Measurements from ENCODE around the gene SLC1A1. TPM values are rescaled to one million over a fixed set of nuclear protein-coding genes. Genes with fewer than 3 reads are reported as not detected.

The SLC1A1 gene
- total and polyA plus RNA-seq, 2 experiments from 2014 or later = 3.7 to 8.2 TPM

- no peak for DNase-seq (ENCODE audit: low spot score)
- Mint-ChIP-seq H3K4me3 (no peak overlapping the region), H3K4me1 (peaks cover 19% of the 10 kb centered on the region; the same call in 2 of the 3 replicates), H3K9me3 (no peaks in the 10 kb centered on the region), H3K27me3 (ENCODE audit: insufficient read depth, low read depth, poor library complexity) (no peaks in the 10 kb centered on the region), H3K27ac (no peak overlapping the region), H3K36me3 (ENCODE audit: low read depth) (no peaks in the 10 kb centered on the region)
- Histone ChIP-seq H3F3A (replicated peaks; ENCODE audit: low read depth) (no peaks in the 10 kb centered on the region), H3K27me3 (ENCODE audit: insufficient read depth) (no peaks in the 10 kb centered on the region), H3K79me2 (replicated peaks; ENCODE audit: insufficient read depth) (no peaks in the 10 kb centered on the region), H3K4me3 (no peak overlapping the region), H4K20me1 (replicated peaks; ENCODE audit: insufficient read depth) (no peaks in the 10 kb centered on the region), H3K4me1 (ENCODE audit: insufficient read depth) (peaks cover 27% of the 10 kb centered on the region), H3K36me3 (ENCODE audit: insufficient read depth) (no peaks in the 10 kb centered on the region), H2AFZ (no peak overlapping the region), H3K27ac (ENCODE audit: low read depth) (no peak overlapping the region), H3K4me2 (no peak overlapping the region), H3K9me2 (ENCODE audit: insufficient read depth) (no peaks in the 10 kb centered on the region)
- TF ChIP-seq EZH2 (IDR thresholded peaks at IDR 0.05; ENCODE audit: low read depth, unreplicated experiment) = no peak
- TF ChIP-seq ZNF331 (CRISPR knock-in tag; IDR thresholded peaks at IDR 0.05; ENCODE audit: low read depth) = no peak
- no peak for TF ChIP-seq EZH2phosphoT487 (IDR thresholded peaks at IDR 0.05; ENCODE audit: unreplicated experiment)
- TF ChIP-seq JUNB (IDR thresholded peaks at IDR 0.05; ENCODE audit: unreplicated experiment) = no peak
- ATAC-seq = no peak
Observed at GRCh38 chr9:4594994-4595393, 104.7 kb downstream of the SLC1A1 start.

- Histone ChIP-seq H3K4me3 (no peak overlapping the region), H4K20me1 (replicated peaks; ENCODE audit: insufficient read depth) (no peaks in the 10 kb centered on the region), H3K27ac (ENCODE audit: low read depth) (no peak overlapping the region), H3K9me2 (ENCODE audit: insufficient read depth) (no peaks in the 10 kb centered on the region), H3F3A (replicated peaks; ENCODE audit: low read depth) (no peaks in the 10 kb centered on the region), H2AFZ (peak overlapping the region; percentile 33), H3K79me2 (replicated peaks; ENCODE audit: insufficient read depth) (no peaks in the 10 kb centered on the region), H3K36me3 (ENCODE audit: insufficient read depth) (no peaks in the 10 kb centered on the region), H3K27me3 (ENCODE audit: insufficient read depth) (no peaks in the 10 kb centered on the region), H3K4me1 (ENCODE audit: insufficient read depth) (peaks cover 18% of the 10 kb centered on the region), H3K4me2 (no peak overlapping the region)
- H3K27ac Mint-ChIP-seq = no peak overlapping the region
- no peaks in the 10 kb centered on the region for H3K9me3 Mint-ChIP-seq
- no peaks in the 10 kb centered on the region for H3K27me3 Mint-ChIP-seq (ENCODE audit: insufficient read depth, low read depth, poor library complexity)
- DNase-seq (ENCODE audit: low spot score) (no peak), ATAC-seq (no peak)
- peaks cover 10% of the 10 kb centered on the region; the same call in 2 of the 3 replicates for H3K4me1 Mint-ChIP-seq
- H3K36me3 Mint-ChIP-seq (ENCODE audit: low read depth) = no peaks in the 10 kb centered on the region
- H3K4me3 Mint-ChIP-seq = no peak overlapping the region
- TF ChIP-seq POLR2AphosphoS5 (IDR thresholded peaks at IDR 0.05; ENCODE audit: low read depth) (no peak), ZNF114 (CRISPR knock-in tag; IDR thresholded peaks at IDR 0.05) (no peak), JUNB (IDR thresholded peaks at IDR 0.05; ENCODE audit: unreplicated experiment) (no peak), EZH2 (IDR thresholded peaks at IDR 0.05; ENCODE audit: low read depth, unreplicated experiment) (no peak), EZH2phosphoT487 (IDR thresholded peaks at IDR 0.05; ENCODE audit: unreplicated experiment) (no peak), STAT1 (IDR thresholded peaks at IDR 0.05; ENCODE audit: unreplicated experiment) (no peak)
- TF ChIP-seq, protein P1, sequence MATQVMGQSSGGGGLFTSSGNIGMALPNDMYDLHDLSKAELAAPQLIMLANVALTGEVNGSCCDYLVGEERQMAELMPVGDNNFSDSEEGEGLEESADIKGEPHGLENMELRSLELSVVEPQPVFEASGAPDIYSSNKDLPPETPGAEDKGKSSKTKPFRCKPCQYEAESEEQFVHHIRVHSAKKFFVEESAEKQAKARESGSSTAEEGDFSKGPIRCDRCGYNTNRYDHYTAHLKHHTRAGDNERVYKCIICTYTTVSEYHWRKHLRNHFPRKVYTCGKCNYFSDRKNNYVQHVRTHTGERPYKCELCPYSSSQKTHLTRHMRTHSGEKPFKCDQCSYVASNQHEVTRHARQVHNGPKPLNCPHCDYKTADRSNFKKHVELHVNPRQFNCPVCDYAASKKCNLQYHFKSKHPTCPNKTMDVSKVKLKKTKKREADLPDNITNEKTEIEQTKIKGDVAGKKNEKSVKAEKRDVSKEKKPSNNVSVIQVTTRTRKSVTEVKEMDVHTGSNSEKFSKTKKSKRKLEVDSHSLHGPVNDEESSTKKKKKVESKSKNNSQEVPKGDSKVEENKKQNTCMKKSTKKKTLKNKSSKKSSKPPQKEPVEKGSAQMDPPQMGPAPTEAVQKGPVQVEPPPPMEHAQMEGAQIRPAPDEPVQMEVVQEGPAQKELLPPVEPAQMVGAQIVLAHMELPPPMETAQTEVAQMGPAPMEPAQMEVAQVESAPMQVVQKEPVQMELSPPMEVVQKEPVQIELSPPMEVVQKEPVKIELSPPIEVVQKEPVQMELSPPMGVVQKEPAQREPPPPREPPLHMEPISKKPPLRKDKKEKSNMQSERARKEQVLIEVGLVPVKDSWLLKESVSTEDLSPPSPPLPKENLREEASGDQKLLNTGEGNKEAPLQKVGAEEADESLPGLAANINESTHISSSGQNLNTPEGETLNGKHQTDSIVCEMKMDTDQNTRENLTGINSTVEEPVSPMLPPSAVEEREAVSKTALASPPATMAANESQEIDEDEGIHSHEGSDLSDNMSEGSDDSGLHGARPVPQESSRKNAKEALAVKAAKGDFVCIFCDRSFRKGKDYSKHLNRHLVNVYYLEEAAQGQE (IDR thresholded peaks at IDR 0.05; ENCODE audit: unreplicated experiment) = no peak
- TF ChIP-seq, protein P2, sequence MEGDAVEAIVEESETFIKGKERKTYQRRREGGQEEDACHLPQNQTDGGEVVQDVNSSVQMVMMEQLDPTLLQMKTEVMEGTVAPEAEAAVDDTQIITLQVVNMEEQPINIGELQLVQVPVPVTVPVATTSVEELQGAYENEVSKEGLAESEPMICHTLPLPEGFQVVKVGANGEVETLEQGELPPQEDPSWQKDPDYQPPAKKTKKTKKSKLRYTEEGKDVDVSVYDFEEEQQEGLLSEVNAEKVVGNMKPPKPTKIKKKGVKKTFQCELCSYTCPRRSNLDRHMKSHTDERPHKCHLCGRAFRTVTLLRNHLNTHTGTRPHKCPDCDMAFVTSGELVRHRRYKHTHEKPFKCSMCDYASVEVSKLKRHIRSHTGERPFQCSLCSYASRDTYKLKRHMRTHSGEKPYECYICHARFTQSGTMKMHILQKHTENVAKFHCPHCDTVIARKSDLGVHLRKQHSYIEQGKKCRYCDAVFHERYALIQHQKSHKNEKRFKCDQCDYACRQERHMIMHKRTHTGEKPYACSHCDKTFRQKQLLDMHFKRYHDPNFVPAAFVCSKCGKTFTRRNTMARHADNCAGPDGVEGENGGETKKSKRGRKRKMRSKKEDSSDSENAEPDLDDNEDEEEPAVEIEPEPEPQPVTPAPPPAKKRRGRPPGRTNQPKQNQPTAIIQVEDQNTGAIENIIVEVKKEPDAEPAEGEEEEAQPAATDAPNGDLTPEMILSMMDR (conservative IDR thresholded peaks at IDR 0.05; ENCODE audit: low read depth in 2 of 2) = no peak
Observed at GRCh38 chr9:4596165-4596922, 106.1 kb downstream of the SLC1A1 start.
